Panc1 (cell line): Measurements from ENCODE around the gene KCTD1. TPM values are rescaled to one million over a fixed set of nuclear protein-coding genes. Genes with fewer than 3 reads are reported as not detected.

ENCODE experiments used
- ATAC-seq: fragments of 200-7000 bp; cut with Tn5 transposase; 2 replicates; pipeline ENCODE4 v1.9.1; 2020; ENCODE audit warnings: mild to moderate bottlenecking, moderate library complexity
- BruUV-seq: library from RNA; stranded (reverse); fragments of 400-500 nt; replicated peaks from 2 replicates; lab custom pipeline; 2021; lab: Mats Ljungman, UMichigan
- CTCF ChIA-PET: fragments of 300-600 bp; sonication (Branson Sonifier 250); formaldehyde crosslinking; loops from one replicate; lab custom pipeline; 2022; ENCODE audit warnings: antibody characterized with exemption; lab: Charles Lee
- POLR2A ChIA-PET: fragments of 300-600 bp; sonication (Branson Sonifier 250); formaldehyde crosslinking; loops from one replicate; lab custom pipeline; 2022; ENCODE audit warnings: antibody characterized with exemption; lab: Charles Lee
- DNase-seq: peaks from one replicate; pipeline ENCODE4 v3.0.0-alpha.2; 2010; ENCODE audit warnings: low read depth, low spot score
- H3K27ac ChIP-seq: 2 replicates; pipeline ENCODE4 v1.5.1; 2011; ENCODE audit warnings: mild to moderate bottlenecking, low read length, inconsistent platforms
- H3K27me3 ChIP-seq: fragments of 200-500 bp; sonication (Bioruptor generic); 2 replicates; pipeline ENCODE4 v1.6.0; 2014; ENCODE audit warnings: low read length, inconsistent platforms; ENCODE audit not compliant: control insufficient read depth, insufficient read depth
- H3K36me3 ChIP-seq: fragments of 200-500 bp; sonication (Bioruptor generic); 2 replicates; pipeline ENCODE4 v1.5.1; 2014; ENCODE audit warnings: inconsistent platforms, mild to moderate bottlenecking, low read length, moderate library complexity; ENCODE audit not compliant: control insufficient read depth, insufficient read depth
- H3K4me1 ChIP-seq: 2 replicates; pipeline ENCODE4 v1.5.1; 2011; ENCODE audit warnings: inconsistent platforms, mild to moderate bottlenecking, low read length, moderate library complexity; ENCODE audit not compliant: control insufficient read depth, insufficient read depth
- H3K4me3 ChIP-seq, 2 experiments: 2 replicates each; pipeline ENCODE4 v1.5.1; 2011 to 2012; ENCODE audit warnings: low read depth in 2 of 2, low read length in 2 of 2, mild to moderate bottlenecking in 2 of 2, inconsistent platforms in 1 of 2, moderate library complexity in 1 of 2
- H3K9me3 ChIP-seq: fragments of 200-500 bp; sonication (Bioruptor generic); 2 replicates; pipeline ENCODE4 v1.5.1; 2014; ENCODE audit warnings: low read depth, mild to moderate bottlenecking, inconsistent platforms, low read length, moderate library complexity; ENCODE audit not compliant: control insufficient read depth, insufficient read depth
- CTCF ChIP-seq: fragments of 450-650 bp; IDR thresholded peaks from 2 replicates; pipeline ENCODE4 v1.5.1; 2017; ENCODE audit warnings: mild to moderate bottlenecking
- POLR2AphosphoS5 ChIP-seq: IDR thresholded peaks from 2 replicates; pipeline ENCODE4 v1.6.1; 2012; ENCODE audit warnings: mild to moderate bottlenecking, low read depth, low read length, moderate library complexity
- REST ChIP-seq, 2 experiments: IDR thresholded peaks; 2 replicates each; pipeline ENCODE4 v1.6.1; 2011 to 2012; ENCODE audit warnings: low read depth in 2 of 2, control low read depth in 1 of 2, low read length in 1 of 2, mild to moderate bottlenecking in 1 of 2, moderate library complexity in 1 of 2; ENCODE audit not compliant: insufficient read depth in 1 of 2
- SIN3A ChIP-seq: IDR thresholded peaks from 2 replicates; pipeline ENCODE4 v1.6.1; 2012; ENCODE audit warnings: low read depth, mild to moderate bottlenecking, low read length, moderate library complexity, borderline replicate concordance; ENCODE audit not compliant: insufficient read depth
- TCF7L2 ChIP-seq: IDR thresholded peaks from 2 replicates; pipeline ENCODE4 v1.6.1; 2011; ENCODE audit warnings: mild to moderate bottlenecking, low read depth, low read length, inconsistent platforms
- in situ Hi-C: cut with HindIII; loops from 2 replicates; pipeline ENCODE4 v1.10.0; 2016; ENCODE audit warnings: low sequenced_read_pairs, low pct_unique_long_range_greater_than_20kb
- intact Hi-C: fragments of 100-400 bp; cut with micrococcal nuclease; formaldehyde crosslinking; loops from one replicate; pipeline ENCODE4 v1.10.0; 2022; ENCODE audit not compliant: unreplicated experiment
- total RNA-seq: library from RNA; stranded (reverse); gene quantifications from one replicate; pipeline ENCODE4 v1.2.1, GENCODE V29; 2021; ENCODE audit not compliant: unreplicated experiment

Gene KCTD1
- total RNA-seq, 1 experiment from 2014 or later, result 34.4 TPM

GRCh38 chr18:26497866-26498265, 50.5 kb downstream of the KCTD1 start:
- ATAC-seq (no peak), DNase-seq (no peak)
- Histone ChIP-seq H3K27ac (no peak overlapping the region), H3K4me1 (peaks cover 4% of the 10 kb centered on the region; the same call in 1 of the 2 replicates), H3K4me3 (no peak overlapping the region), H3K27me3 (no peaks in the 10 kb centered on the region), H3K9me3 (no peaks in the 10 kb centered on the region), H3K36me3 (no peaks in the 10 kb centered on the region; the same call in 1 of the 2 replicates)
- BruUV-seq, result no TSS peak
- TF ChIP-seq TCF7L2, result no peak
- TF ChIP-seq POLR2AphosphoS5, result no peak
- no peak for TF ChIP-seq SIN3A
- TF ChIP-seq CTCF, result no peak
- TF ChIP-seq REST (IDR thresholded peaks at IDR 0.05; ENCODE audit: insufficient read depth in 1 of 2, low read depth in 2 of 2, low read length in 1 of 2), result no peak
- ChIA-PET POLR2A (no interaction called here), CTCF (no interaction called here)
- intact Hi-C loops, result no loop called here
- in situ Hi-C loops, result no loop called here

DNA sequence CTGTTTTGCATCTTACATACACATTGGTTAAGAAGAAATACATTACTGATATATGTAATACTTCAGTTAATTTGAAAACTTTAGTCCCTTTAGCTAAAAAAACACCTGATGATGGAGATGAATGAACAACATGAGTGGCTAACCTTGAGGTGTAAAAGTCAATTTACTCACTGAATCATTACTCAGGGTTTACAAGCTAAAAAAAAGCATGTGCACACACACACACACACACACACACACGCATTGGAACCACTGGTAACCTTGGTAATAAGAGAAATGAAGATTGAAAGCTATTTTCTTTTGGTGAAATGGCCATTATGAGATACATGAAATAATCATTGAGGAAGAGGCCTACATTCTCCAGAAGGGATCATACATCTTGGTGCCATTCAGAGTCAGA, 51.8 kb downstream of the KCTD1 start:
- ATAC-seq (no peak), DNase-seq (no peak)
- Histone ChIP-seq H3K36me3 (no peaks in the 10 kb centered on the region; the same call in 1 of the 2 replicates), H3K27me3 (no peaks in the 10 kb centered on the region), H3K4me3 (no peak overlapping the region), H3K9me3 (no peaks in the 10 kb centered on the region), H3K4me1 (no peaks in the 10 kb centered on the region), H3K27ac (no peak overlapping the region)
- no TSS peak for BruUV-seq
- ChIA-PET CTCF (no interaction called here), POLR2A (no interaction called here)
- in situ Hi-C loops, result no loop called here
- intact Hi-C loops, result no loop called here
- TF ChIP-seq SIN3A, result no peak
- TF ChIP-seq REST (IDR thresholded peaks at IDR 0.05; ENCODE audit: insufficient read depth in 1 of 2, low read depth in 2 of 2, low read length in 1 of 2), result no peak
